Measurements from ENCODE around the gene AXIN1. TPM values are rescaled to one million over a fixed set of nuclear protein-coding genes. Genes with fewer than 3 reads are reported as not detected.
A peak's percentile ranks its signal among the peaks of the same experiment; 100 is the strongest.
"Not testable (repeated sequence)": the region's sequence is repeated elsewhere in the genome, so short reads cannot be mapped to it uniquely, and the experiment has no call there.

AXIN1 gene
- total and polyA plus RNA-seq, 2 donors: 20.0 to 24.1 TPM

GRCh38 chr16:331181-331814 lies 21.2 kb downstream of the AXIN1 start:
- H3K36me3 ChIP-seq (ENCODE audit: control insufficient read depth in 2 of 2, insufficient read depth in 2 of 2, low read length in 1 of 2); H3K4me1 ChIP-seq (ENCODE audit: control insufficient read depth in 2 of 2, insufficient read depth in 2 of 2, low read length in 2 of 2); H3K27ac ChIP-seq (ENCODE audit: low read depth in 1 of 2, low read length in 1 of 2); DNase-seq (ENCODE audit: low read depth in 6 of 9, low spot score in 9 of 9); H3K27me3 ChIP-seq (ENCODE audit: control insufficient read depth in 2 of 2, insufficient read depth in 1 of 2, low read length in 1 of 2); H3K9me3 ChIP-seq (ENCODE audit: control insufficient read depth in 2 of 2, insufficient read depth in 1 of 2, low read length in 1 of 2); H3K4me3 ChIP-seq (ENCODE audit: low read length in 2 of 2): not testable (repeated sequence)
- WGBS: 94% methylated on average over 6 of the region's 6 CpGs

GRCh38 chr16:330741-331140 lies 21.8 kb downstream of the AXIN1 start:
- H3K9me3 ChIP-seq (ENCODE audit: control insufficient read depth in 2 of 2, insufficient read depth in 1 of 2, low read length in 1 of 2): no peaks in the 10 kb centered on the region
- peaks cover 0 to 8% of the 10 kb centered on the region in 2 donors for H3K36me3 ChIP-seq (ENCODE audit: control insufficient read depth in 2 of 2, insufficient read depth in 2 of 2, low read length in 1 of 2)
- no peaks in the 10 kb centered on the region for H3K27me3 ChIP-seq (ENCODE audit: control insufficient read depth in 2 of 2, insufficient read depth in 1 of 2, low read length in 1 of 2)
- no peak overlapping the region for H3K4me3 ChIP-seq (ENCODE audit: low read length in 2 of 2)
- WGBS: 94% methylated on average over 2 of the region's 2 CpGs
- no peak overlapping the region for H3K27ac ChIP-seq (ENCODE audit: low read depth in 1 of 2, low read length in 1 of 2)
- peaks cover 2 to 3% of the 10 kb centered on the region in 2 donors for H3K4me1 ChIP-seq (ENCODE audit: control insufficient read depth in 2 of 2, insufficient read depth in 2 of 2, low read length in 2 of 2)
- DNase-seq (ENCODE audit: low read depth in 6 of 9, low spot score in 9 of 9): no peak

- Histone ChIP-seq H3K4me1 (ENCODE audit: control insufficient read depth in 2 of 2, insufficient read depth in 2 of 2, low read length in 2 of 2) (peaks cover 21 to 23% of the 10 kb centered on the region in 2 donors), H3K9me3 (ENCODE audit: control insufficient read depth in 2 of 2, insufficient read depth in 1 of 2, low read length in 1 of 2) (no peaks in the 10 kb centered on the region), H3K36me3 (ENCODE audit: control insufficient read depth in 2 of 2, insufficient read depth in 2 of 2, low read length in 1 of 2) (peaks cover 6% of the 10 kb centered on the region in 2 donors), H3K27ac (ENCODE audit: low read depth in 1 of 2, low read length in 1 of 2) (peak overlapping the region in 1 of 2 donors; percentile 52), H3K27me3 (ENCODE audit: control insufficient read depth in 2 of 2, insufficient read depth in 1 of 2, low read length in 1 of 2) (no peaks in the 10 kb centered on the region), H3K4me3 (ENCODE audit: low read length in 2 of 2) (peak overlapping the region in 1 of 2 donors; percentile 42)
- no peak for DNase-seq (ENCODE audit: low read depth in 6 of 9, low spot score in 9 of 9)
- 78% methylated on average over 28 of the region's 28 CpGs for WGBS
Measured at GRCh38 chr16:325375-326145, 27.0 kb downstream of the AXIN1 start.

- H3K27me3 ChIP-seq (ENCODE audit: control insufficient read depth in 2 of 2, insufficient read depth in 1 of 2, low read length in 1 of 2): no peaks in the 10 kb centered on the region
- WGBS: 15% methylated on average over 55 of the region's 55 CpGs
- H3K4me1 ChIP-seq (ENCODE audit: control insufficient read depth in 2 of 2, insufficient read depth in 2 of 2, low read length in 2 of 2): peaks cover 21 to 23% of the 10 kb centered on the region in 2 donors
- H3K27ac ChIP-seq (ENCODE audit: low read depth in 1 of 2, low read length in 1 of 2): peak overlapping the region; percentile 41 to 74
- peak overlapping the region; percentile 10 to 42 for H3K4me3 ChIP-seq (ENCODE audit: low read length in 2 of 2)
- DNase-seq (ENCODE audit: low read depth in 6 of 9, low spot score in 9 of 9): peak in 4 of 9 donors; percentile 17 to 63 (median 41)
- H3K9me3 ChIP-seq (ENCODE audit: control insufficient read depth in 2 of 2, insufficient read depth in 1 of 2, low read length in 1 of 2): no peaks in the 10 kb centered on the region
- H3K36me3 ChIP-seq (ENCODE audit: control insufficient read depth in 2 of 2, insufficient read depth in 2 of 2, low read length in 1 of 2): peaks cover 5 to 6% of the 10 kb centered on the region in 2 donors
Measured at GRCh38 chr16:324451-325334, 27.8 kb downstream of the AXIN1 start.

GRCh38 chr16:324201-324450 lies 28.4 kb downstream of the AXIN1 start:
- WGBS: 91% methylated on average over 17 of the region's 17 CpGs
- H3K9me3 ChIP-seq (ENCODE audit: control insufficient read depth in 2 of 2, insufficient read depth in 1 of 2, low read length in 1 of 2): no peaks in the 10 kb centered on the region
- no peak overlapping the region for H3K27ac ChIP-seq (ENCODE audit: low read depth in 1 of 2, low read length in 1 of 2)
- no peaks in the 10 kb centered on the region for H3K27me3 ChIP-seq (ENCODE audit: control insufficient read depth in 2 of 2, insufficient read depth in 1 of 2, low read length in 1 of 2)
- H3K36me3 ChIP-seq (ENCODE audit: control insufficient read depth in 2 of 2, insufficient read depth in 2 of 2, low read length in 1 of 2): peaks cover 10 to 12% of the 10 kb centered on the region in 2 donors
- peaks cover 21 to 23% of the 10 kb centered on the region in 2 donors for H3K4me1 ChIP-seq (ENCODE audit: control insufficient read depth in 2 of 2, insufficient read depth in 2 of 2, low read length in 2 of 2)
- H3K4me3 ChIP-seq (ENCODE audit: low read length in 2 of 2): no peak overlapping the region
- no peak for DNase-seq (ENCODE audit: low read depth in 6 of 9, low spot score in 9 of 9)

GRCh38 chr16:322476-323143 lies 29.9 kb downstream of the AXIN1 start:
- Histone ChIP-seq H3K27me3 (ENCODE audit: control insufficient read depth in 2 of 2, insufficient read depth in 1 of 2, low read length in 1 of 2) (no peaks in the 10 kb centered on the region), H3K27ac (ENCODE audit: low read depth in 1 of 2, low read length in 1 of 2) (no peak overlapping the region), H3K4me1 (ENCODE audit: control insufficient read depth in 2 of 2, insufficient read depth in 2 of 2, low read length in 2 of 2) (peaks cover 21 to 31% of the 10 kb centered on the region in 2 donors), H3K9me3 (ENCODE audit: control insufficient read depth in 2 of 2, insufficient read depth in 1 of 2, low read length in 1 of 2) (no peaks in the 10 kb centered on the region), H3K4me3 (ENCODE audit: low read length in 2 of 2) (no peak overlapping the region), H3K36me3 (ENCODE audit: control insufficient read depth in 2 of 2, insufficient read depth in 2 of 2, low read length in 1 of 2) (peaks cover 23% of the 10 kb centered on the region in 2 donors)
- 99% methylated on average over 13 of the region's 13 CpGs for WGBS
- no peak for DNase-seq (ENCODE audit: low read depth in 6 of 9, low spot score in 9 of 9)

GRCh38 chr16:321532-321931 lies 31.0 kb downstream of the AXIN1 start:
- Histone ChIP-seq H3K27ac (ENCODE audit: low read depth in 1 of 2, low read length in 1 of 2) (no peak overlapping the region), H3K27me3 (ENCODE audit: control insufficient read depth in 2 of 2, insufficient read depth in 1 of 2, low read length in 1 of 2) (no peaks in the 10 kb centered on the region), H3K4me3 (ENCODE audit: low read length in 2 of 2) (no peak overlapping the region), H3K4me1 (ENCODE audit: control insufficient read depth in 2 of 2, insufficient read depth in 2 of 2, low read length in 2 of 2) (peaks cover 21 to 31% of the 10 kb centered on the region in 2 donors), H3K9me3 (ENCODE audit: control insufficient read depth in 2 of 2, insufficient read depth in 1 of 2, low read length in 1 of 2) (no peaks in the 10 kb centered on the region), H3K36me3 (ENCODE audit: control insufficient read depth in 2 of 2, insufficient read depth in 2 of 2, low read length in 1 of 2) (peaks cover 24 to 26% of the 10 kb centered on the region in 2 donors)
- WGBS: 94% methylated on average over 9 of the region's 9 CpGs
- DNase-seq (ENCODE audit: low read depth in 6 of 9, low spot score in 9 of 9): no peak

GRCh38 chr16:320206-320605 lies 32.3 kb downstream of the AXIN1 start:
- DNase-seq (ENCODE audit: low read depth in 6 of 9, low spot score in 9 of 9): no peak
- WGBS: 98% methylated on average over 5 of the region's 5 CpGs
- Histone ChIP-seq H3K36me3 (ENCODE audit: control insufficient read depth in 2 of 2, insufficient read depth in 2 of 2, low read length in 1 of 2) (peaks cover 22 to 24% of the 10 kb centered on the region in 2 donors), H3K27ac (ENCODE audit: low read depth in 1 of 2, low read length in 1 of 2) (no peak overlapping the region), H3K27me3 (ENCODE audit: control insufficient read depth in 2 of 2, insufficient read depth in 1 of 2, low read length in 1 of 2) (no peaks in the 10 kb centered on the region), H3K9me3 (ENCODE audit: control insufficient read depth in 2 of 2, insufficient read depth in 1 of 2, low read length in 1 of 2) (no peaks in the 10 kb centered on the region), H3K4me1 (ENCODE audit: control insufficient read depth in 2 of 2, insufficient read depth in 2 of 2, low read length in 2 of 2) (peaks cover 13 to 23% of the 10 kb centered on the region in 2 donors), H3K4me3 (ENCODE audit: low read length in 2 of 2) (no peak overlapping the region)

Data from thymus (tissue), 11 donors.